ENCODE results near the gene SCN4A.
"Not testable (repeated sequence)": the region's sequence is repeated elsewhere in the genome, so short reads cannot be mapped to it uniquely, and the experiment has no call there.

Gene SCN4A

DNA sequence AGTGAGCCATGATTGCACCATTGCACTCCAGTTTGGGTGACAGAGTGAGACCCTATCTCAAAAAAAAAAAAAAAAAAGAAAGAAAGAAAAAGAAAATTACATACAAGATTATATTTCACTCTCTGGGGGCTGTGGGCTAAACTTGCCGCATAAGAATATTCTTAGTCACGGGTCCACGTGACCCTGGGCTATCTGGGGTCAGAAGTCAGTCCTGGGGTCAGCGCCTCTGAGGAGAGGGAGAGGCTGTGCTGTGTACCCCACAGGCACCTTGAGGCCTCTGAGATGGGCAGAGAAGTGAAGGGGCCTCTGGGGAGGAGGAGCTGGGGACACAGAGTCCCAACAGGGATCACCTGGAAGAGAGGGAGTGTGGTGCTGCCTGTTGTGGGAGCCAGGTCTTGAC, 34.8 kb downstream of the SCN4A start:
- DNase-seq (ENCODE audit: low read depth in 2 of 3, low spot score in 2 of 3) = no peak

DNA sequence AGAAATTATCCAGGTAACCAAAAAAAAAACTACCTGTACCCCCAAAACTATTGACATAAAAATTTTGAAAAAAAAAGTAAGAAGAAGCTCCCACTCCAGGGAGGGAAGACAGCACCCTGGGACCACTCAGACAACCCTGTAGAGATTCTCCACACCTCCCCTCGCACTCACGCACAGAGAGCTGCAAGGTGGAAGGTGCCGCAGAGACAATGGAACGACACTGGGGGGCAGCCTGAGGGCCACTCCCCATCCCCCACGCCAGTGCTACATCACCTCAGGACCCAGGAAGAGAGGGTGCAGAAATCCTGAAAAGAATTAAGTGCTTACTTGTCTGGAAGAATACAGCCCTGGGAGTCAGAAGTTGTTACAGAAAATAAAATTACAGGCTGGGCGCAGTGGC, 35.4 kb downstream of the SCN4A start:
- no peak for DNase-seq (ENCODE audit: low read depth in 2 of 3, low spot score in 2 of 3)

DNA sequence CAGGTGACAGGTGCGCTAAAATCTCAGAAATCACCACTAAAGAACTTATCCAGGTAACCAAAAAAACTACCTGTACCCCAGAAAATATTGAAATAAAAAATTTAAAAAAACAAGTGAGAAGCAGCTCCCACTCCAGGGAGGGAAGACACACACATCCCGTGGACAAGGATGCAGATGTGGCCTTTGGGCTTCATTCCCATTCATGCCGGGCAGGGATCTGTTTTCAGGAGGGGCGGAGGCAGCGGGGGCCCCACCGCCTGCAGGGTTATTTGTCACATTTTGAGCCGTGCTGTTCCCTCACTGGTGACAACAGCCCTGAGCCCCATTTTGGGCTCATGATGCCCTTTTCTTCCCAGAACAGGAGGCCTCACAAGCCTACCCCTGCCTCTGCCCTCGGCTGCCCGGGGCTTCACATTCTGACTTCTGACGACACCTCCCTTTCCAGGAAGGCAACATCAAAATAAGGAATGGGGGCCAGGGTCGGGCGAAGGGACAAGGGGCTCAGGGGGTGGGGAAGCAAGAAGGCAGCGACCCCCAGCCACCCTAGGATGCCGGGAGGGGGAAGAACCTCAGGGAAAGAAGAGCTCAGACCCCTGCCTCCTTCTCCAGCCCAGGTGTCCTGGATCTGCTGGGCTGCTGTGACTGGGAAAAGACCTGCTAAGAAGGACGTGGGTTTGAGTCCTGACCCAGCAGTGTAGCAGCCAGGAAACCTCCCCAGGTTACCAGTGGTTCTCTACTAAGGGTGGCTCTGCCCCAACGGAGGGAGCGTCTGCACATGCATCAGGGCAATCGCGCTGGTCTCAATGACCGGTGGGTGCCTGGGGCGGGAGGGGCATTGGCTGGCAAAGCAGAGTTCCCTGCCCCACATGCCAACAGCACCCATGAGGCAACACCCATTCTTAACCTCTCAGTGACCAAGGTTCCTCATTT, 38.3 kb downstream of the SCN4A start:
- DNase-seq (ENCODE audit: low read depth in 2 of 3, low spot score in 2 of 3) = no peak

DNA sequence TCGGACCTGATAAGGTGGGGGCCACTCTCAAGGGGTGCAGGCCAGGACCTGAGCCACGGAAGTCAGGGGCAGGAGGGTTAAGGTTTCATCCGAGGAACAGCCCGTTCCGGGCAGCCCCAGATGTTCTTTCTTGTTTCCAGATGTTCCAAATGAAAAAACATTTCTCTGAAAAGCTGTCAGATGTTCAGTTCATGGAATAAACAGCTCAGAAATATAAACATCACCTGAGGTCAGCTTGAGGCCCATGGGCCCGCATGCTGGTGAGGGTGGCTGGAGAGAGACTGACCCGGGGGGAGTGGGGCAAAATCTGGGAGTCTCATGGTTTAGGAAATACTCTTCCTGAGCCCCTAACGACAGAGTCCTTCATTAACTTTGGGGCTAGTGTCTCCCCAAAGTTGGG, 39.1 kb downstream of the SCN4A start:
- no peak for DNase-seq (ENCODE audit: low read depth in 2 of 3, low spot score in 2 of 3)

DNA sequence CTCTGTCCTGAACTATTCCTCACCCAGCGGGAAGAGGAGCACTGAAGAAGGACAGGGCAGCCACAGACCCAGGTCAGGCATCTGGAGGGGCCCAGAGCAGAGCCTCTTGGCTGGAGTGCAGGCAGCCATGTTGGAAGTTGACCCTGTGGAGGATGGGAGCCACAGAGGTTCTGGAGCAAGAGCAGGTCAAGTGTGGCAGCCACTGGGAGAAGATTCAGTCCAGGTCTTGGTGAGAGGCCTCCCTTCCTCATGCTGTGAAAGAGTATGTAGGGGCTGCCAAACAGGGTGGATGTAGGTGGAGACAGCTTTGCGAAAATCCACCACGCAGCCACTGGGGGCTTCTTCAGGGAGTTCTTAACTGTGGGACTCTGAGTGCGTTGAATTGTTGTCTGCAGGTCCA, 40.0 kb downstream of the SCN4A start:
- DNase-seq (ENCODE audit: low read depth in 2 of 3, low spot score in 2 of 3) = no peak

DNA sequence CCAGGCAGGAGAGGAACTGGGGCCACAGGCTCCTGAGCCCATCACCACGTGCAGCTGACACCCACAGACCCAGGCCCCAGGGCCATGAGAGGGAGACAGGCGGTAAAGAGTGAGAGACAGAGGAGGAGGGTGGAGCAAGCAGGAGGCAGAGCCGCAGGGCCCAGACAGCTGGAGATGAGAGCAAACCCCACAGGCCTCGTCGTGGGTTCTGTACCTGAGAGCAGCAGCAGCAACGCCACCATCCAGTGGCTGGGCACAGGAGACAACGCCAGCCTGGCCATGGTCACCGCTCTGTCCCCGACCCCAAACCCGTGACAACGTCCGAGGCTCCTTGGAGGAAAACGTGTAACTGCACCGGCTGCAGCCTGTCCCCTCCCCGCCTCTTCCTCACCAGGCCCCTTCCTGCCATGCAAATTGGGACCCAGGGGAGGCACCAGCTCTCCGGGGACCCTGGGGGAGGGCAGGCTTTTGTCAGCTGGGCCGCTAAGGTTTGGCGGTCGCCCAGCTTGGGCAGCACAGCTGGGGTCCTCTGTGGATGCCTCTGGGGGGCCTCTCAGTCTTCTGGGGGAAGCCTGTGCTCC, 40.6 kb downstream of the SCN4A start, which contains the start of gene CD79B:
Gene CD79B (minus strand): TSS at position 351 of the 581 bp plus-strand sequence. CDS start 70 bp downstream, at position 281.
- DNase-seq (ENCODE audit: low read depth in 2 of 3, low spot score in 2 of 3) = peak in 1 of 3 experiments; percentile 21

DNA sequence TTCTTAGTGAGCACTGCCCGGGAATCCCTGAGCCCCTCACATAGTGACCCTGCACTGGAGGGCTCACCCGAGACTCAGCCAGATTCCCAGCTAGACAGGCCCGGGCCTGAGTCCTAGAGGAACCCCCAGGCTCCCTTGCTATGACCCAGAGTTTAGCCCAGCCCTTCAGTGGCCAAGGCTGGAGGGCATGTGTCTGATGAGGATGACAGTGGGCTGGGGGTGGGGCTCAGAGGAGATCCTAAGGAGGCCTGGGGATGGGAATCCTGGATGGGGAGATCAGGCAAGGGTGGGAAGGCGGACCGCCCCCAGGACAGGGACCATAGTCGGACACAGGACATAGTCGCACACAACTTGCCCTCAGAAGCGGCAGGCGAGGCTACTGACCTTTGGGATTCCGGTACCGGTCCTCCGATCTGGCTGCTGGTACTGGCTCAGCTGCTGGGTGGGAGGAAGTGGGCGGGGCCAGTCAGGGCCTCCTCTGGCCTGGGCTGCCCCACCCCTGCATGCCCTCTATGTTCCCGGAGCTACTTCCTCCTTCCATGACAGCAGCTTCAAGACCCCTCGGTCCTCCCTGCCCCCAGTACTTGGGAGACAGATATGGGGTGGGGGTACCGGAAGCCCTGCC, 41.7 kb downstream of the SCN4A start:
- DNase-seq (ENCODE audit: low read depth in 2 of 3, low spot score in 2 of 3) = no peak

DNA sequence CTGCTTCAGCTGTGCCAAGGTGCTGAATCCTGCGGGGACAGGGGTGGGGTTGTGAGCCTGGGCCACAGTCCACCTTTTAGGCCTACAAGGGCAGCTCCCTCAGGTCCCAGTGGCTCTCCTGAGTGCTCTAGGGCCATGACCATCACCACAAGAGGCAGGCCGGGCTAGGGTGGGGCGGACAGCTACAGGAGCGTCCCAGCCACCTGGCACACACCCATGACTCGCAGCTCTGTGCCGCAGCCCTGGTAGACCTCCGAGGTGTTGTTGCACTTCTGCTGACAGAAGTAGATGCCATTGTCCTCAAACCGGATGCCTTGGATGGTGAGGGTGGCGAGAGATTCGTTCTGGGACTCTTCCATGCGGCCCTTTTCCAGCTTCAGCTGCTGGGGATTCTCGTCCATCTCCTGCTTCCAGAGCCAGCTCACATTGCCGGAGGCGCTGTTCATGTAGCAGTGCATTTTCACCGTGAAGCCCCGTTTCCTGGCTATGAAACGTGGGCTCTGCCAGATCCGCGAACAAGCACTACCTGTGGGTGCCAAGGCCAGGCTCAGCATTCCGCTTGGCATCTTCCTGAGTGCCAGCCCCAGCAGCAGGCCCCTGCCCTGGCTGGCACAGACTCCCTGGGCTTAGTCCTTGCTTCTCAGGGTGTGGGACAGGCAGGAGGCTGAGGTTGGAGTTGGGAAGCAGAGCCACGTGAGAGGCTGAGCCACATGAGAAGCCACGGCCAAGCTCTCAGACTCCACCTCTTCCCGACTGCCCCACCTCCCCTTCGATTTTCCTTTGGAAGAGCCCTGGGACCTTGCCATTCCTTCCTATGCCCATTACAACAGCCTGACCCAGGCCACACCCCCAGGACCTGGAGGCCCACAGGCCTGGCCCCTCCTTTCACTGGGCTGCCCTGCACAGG, 42.6 kb downstream of the SCN4A start:
- no peak for DNase-seq (ENCODE audit: low read depth in 2 of 3, low spot score in 2 of 3)

DNA sequence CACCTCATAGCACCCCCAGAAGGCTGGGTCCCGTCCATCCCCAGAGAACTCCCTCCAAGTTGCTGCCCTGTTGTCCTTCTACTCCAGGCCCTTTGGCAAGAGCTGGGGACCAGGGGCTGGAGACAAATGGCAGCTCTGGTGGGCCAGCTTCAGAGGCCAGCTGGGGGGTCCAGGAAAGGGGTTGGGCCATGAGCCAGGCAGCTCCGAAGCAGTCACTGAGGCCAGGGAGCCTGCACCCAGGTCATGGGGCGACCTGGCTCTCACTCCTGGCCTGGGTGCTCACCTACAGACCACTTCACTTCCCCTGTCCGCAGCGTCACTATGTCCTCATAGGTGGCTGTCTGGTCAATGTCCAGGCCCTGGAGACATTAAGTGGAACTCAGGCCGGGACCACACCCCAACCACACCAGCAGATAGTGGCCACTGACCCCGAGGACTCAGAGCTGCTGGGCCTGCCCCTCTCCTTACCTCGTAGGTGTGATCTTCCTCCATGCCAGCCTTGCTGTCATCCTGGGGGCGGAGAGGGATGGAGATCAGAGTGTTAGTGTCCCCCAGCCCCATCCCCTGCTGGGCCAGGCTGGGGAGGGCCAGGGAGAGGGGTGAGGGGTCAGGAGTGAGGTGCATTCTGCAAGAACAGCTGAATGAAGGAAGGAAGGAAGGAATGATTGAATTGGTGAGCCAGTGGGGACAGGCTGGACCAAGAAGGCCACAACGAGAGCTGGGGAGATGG, 43.6 kb downstream of the SCN4A start:
- no peak for DNase-seq (ENCODE audit: low read depth in 2 of 3, low spot score in 2 of 3)

DNA sequence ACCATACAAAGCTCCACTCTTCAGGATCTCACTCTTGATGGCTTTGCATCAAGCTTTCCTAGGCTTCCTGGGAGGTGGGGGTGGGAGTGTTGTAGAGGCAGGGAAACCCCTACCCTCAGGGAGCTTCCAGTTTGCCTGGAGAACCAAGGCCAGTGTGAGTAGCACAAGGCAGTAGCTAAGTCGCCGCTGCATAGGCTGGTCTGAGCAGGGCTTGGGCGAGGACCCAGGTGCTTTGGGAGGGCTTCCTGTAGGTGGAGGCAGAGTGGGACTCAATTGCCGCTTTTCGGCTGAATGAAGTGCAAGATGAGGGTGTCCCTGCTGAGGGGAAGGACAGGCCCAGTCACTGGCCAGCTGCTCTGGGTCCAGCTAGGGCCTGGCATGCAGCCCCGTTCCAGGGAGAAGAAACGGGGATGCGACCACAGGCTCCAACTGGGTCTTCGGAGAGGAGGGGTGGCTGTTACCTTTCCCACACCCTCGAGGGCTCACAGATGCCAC, 44.5 kb downstream of the SCN4A start:
- no peak for DNase-seq (ENCODE audit: low read depth in 2 of 3, low spot score in 2 of 3)

DNA sequence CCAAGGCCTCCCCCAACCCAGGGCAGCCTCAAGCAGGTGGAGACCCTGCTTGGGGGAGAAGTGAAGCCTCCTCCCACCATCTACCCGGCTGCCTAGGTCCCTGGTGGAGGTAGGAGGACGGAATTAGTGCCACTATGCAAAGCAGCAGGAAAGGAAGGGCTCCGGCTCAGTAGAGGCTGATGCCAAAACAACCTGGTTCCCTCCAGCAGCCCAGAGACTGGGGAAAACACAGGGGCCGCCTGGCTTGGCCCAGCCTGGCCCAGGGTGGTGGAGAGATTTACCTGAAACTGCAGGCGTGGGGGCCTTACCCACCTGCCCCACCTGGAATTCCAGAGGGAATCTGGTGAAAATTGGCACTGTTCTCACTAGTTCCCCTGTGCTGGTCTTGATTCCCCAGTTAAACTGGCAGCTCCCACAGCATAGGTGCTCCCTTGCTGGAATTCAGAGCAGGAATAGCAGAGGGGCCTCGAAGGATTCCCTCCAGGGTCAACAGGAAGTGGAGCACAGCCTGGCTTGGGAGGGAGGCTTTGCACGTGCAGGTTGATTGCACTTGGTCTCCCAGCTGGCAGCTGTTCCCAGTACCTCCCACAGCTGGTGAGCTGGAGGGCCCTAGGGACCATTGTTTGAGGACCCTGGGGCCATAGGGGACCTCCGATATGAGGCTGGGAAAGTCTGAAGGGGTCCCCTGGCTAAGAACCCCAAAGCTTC, 45.1 kb downstream of the SCN4A start:
- no peak for DNase-seq (ENCODE audit: low read depth in 2 of 3, low spot score in 2 of 3)

DNA sequence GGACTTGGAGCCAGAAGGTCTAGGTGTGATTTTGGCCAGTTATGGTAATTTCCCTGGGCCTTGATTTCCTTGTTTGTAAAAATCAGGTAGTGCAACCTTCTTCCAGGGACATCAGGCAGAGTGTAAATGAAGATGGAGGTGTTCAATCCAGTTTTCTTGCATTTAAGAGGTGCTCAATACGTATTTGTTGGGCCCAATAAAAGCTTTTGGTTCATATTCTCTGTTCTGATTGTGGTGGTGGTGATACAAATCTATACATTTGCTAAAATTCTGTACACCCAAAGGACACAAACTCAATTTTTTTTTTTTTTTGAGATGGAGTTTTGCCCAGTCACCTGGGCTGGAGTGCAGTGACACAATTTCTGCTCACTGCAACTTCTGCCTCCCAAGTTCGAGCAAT, 46.6 kb downstream of the SCN4A start:
- DNase-seq (ENCODE audit: low read depth in 2 of 3, low spot score in 2 of 3) = no peak

DNA sequence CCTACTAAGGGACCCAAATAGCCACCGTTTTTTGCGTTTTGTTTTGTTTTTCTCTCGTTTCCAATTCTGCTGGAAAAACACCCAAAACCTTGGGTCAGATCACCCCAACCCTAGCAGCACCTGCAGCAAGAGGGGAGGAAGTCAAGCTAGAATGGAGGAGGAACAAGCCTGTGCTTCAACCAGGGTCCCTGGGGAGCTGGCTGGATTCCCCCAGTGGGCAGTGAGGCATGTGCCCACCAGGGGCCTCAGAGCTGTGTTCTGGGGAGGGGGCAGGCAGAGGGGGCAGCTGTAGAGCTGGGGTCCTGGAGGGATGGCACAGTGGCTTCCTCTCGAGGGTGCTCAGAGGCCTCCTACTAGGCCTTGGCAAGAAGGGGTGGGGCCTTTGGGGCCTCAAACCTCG, 47.1 kb downstream of the SCN4A start:
- DNase-seq (ENCODE audit: low read depth in 2 of 3, low spot score in 2 of 3) = no peak

DNA sequence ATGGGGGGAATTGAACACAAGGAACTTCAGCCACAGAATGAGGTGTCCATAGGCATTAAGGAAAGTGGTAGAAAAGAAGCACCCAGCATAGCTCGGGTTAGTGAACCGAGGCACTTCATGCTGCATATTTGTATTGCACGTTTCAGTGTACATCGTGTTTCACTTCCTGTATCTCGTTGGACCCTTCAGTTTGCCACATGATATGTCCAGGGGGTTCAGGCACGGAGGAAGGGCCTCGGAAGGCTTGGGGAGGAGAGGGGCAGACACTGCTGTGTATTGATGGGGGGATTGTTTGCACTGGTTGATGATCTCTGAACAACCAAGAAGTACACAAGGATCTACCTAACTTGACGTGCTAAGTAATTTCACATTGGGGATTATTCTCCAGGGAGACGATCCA, 50.3 kb downstream of the SCN4A start:
- not testable (repeated sequence) for DNase-seq (ENCODE audit: low read depth in 2 of 3, low spot score in 2 of 3)

DNA sequence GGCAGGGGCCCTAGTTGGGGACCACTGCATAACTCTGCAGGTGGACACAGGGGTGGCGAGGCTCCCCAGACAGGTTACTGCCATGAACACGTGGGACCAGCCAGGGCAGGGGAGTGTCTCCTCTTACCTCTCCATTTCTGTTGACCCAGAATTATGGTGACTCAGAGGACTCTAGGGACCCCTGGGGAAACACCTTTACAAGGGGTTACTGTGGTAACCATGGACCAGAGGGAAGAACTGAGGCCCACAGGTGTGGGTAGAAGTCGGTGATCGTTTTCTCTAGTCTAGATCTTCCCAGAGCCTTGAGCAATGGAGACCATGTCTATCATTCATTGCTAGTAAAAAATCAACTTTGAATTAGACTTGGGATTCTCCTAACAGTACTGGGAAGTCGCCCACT, 51.9 kb downstream of the SCN4A start:
- not testable (repeated sequence) for DNase-seq (ENCODE audit: low read depth in 2 of 3, low spot score in 2 of 3)

DNA sequence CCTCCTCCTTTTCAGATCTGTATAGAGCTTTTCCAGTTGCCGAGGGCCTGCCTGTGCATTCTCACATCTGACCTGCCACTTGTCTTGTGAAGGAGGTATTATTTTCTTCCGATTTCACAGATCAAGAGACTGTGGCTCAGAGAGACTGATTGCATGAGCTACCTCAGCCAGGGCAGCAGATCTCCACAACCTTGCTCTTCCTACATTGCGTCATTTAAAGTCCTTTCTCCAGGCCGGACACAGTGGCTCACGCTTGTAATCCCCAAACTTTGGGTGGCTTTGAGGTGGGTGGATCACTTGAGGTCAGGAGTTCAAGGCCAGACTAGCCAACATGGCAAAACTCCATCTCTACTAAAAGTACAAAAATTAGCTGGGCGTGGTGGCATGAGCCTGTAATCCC, 52.7 kb downstream of the SCN4A start:
- not testable (repeated sequence) for DNase-seq (ENCODE audit: low read depth in 2 of 3, low spot score in 2 of 3)

DNA sequence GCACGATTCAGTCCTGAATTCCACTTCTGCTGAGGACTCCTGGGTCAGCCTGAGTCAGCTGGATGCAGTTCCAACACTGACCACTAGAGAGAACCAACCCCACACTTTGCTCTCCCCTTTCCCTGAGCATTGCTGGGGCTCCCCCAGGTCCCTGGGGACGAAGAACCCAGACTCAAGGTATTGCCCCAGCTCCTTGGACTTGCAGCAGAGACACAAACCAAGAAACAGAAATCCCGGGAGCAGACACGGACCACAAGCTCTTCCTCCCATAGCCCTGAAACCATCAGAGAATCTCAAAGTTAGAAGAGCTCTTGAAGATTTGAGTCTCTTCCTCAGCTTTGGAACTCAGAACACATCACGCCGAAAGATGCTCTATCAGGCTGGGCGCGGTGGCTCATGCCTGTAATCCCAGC, 53.4 kb downstream of the SCN4A start:
- DNase-seq (ENCODE audit: low read depth in 2 of 3, low spot score in 2 of 3) = peak; percentile 24 to 49 (median 45)

DNA sequence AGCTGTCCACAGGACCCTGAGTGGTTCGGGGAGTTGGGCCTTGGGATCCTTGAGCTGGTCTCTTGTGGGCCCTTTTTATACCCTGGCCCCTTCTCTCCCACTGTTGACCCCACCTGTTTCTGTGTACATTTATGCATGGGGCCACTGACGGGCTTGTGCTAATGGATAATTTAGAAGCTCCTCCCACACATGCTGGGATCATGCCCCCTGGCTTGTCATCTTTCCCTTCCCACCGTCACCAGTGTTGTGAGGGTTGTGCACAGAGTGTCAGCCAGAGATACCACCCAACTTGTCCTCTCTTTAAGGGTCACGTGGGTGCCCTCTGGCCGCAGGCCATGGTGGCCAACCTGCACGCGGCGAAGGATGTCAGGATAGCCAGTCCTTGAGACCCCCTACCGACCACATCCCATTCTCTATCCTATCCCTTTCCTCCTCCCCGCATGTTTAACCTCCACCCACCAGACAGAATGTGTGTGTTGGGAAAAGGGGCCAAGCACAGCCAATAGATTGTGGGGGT, 53.9 kb downstream of the SCN4A start, which contains the start of gene GH1:
Gene GH1 (minus strand): TSS at position 51 of the 517 bp plus-strand sequence. CDS start 63 bp downstream, outside the sequence.
- not testable (repeated sequence) for DNase-seq (ENCODE audit: low read depth in 2 of 3, low spot score in 2 of 3)

DNA sequence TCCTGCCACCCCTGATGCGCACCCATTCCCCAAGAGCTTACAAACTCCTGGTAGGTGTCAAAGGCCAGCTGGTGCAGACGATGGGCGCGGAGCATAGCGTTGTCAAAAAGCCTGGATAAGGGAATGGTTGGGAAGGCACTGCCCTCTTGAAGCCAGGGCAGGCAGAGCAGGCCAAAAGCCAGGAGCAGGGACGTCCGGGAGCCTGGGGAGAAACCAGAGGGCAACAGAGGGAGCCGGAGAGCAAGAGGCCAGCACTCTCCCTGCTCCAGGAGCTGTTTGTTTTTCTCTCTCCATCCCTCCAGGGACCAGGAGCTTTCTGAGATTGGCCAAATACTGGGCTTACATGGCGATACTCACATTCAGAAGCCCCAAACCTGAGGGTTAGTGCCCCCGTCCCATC, 54.4 kb downstream of the SCN4A start:
- DNase-seq (ENCODE audit: low read depth in 2 of 3, low spot score in 2 of 3) = no peak

Measured in activated CD8-positive, alpha-beta memory T cell treated with anti-CD3 and anti-CD28 coated beads for 48 hours (primary cell).